K562 (cell line): ENCODE data around the gene USP19. TPM values are rescaled to one million over a fixed set of nuclear protein-coding genes. Genes with fewer than 3 reads are reported as not detected.

Experiments used
- ARHGAP35 ChIP-seq: fragments of 450-650 bp; IDR thresholded peaks from 2 replicates; pipeline ENCODE4 v1.6.1; 2018; ENCODE audit not compliant: partially characterized antibody
- ARNT ChIP-seq, 2 experiments: fragments of 450-650 bp; IDR thresholded peaks; 2 replicates each; pipeline ENCODE4 v1.6.1; 2016; ENCODE audit warnings: mild to moderate bottlenecking in 1 of 2
- CC2D1A ChIP-seq: fragments of 450-650 bp; IDR thresholded peaks from 2 replicates; pipeline ENCODE4 v1.6.1; 2017; ENCODE audit warnings: mild to moderate bottlenecking
- CCNT2 ChIP-seq: IDR thresholded peaks from 2 replicates; pipeline ENCODE4 v1.6.1; 2011; ENCODE audit warnings: borderline replicate concordance, low read depth, mild to moderate bottlenecking, moderate library complexity, mixed read lengths, low read length; ENCODE audit not compliant: insufficient read length; ENCODE audit errors: extremely low read depth
- CXXC5 ChIP-seq: fragments of 250-450 bp; sonication (Bioruptor Pico); IDR thresholded peaks from 2 replicates; pipeline ENCODE4 v1.8.0; 2022; ENCODE audit warnings: inconsistent platforms, mild to moderate bottlenecking, moderate library complexity
- FOXJ2 ChIP-seq: fragments of 200-800 bp; sonication (Bioruptor generic); IDR thresholded peaks from 2 replicates; pipeline ENCODE4 v1.6.1; 2016; ENCODE audit warnings: missing genetic modification characterization, missing compliant biosample characterization
- MITF ChIP-seq: IDR thresholded peaks from 2 replicates; pipeline ENCODE4 v1.6.1; 2014; ENCODE audit warnings: antibody characterized with exemption
- NEUROD1 ChIP-seq: fragments of 150-350 bp; IDR thresholded peaks from 2 replicates; pipeline ENCODE4 v1.6.1; 2014; ENCODE audit warnings: borderline replicate concordance, low read length, low read depth; ENCODE audit not compliant: partially characterized antibody
- NUFIP1 ChIP-seq: fragments of 450-650 bp; IDR thresholded peaks from 2 replicates; pipeline ENCODE4 v1.6.1; 2018; ENCODE audit not compliant: partially characterized antibody
- RBM22 ChIP-seq: fragments of 200-400 bp; formaldehyde crosslinking; IDR thresholded peaks from 2 replicates; pipeline ENCODE4 v1.6.1; 2018; ENCODE audit warnings: low read length, low read depth; ENCODE audit not compliant: poor library complexity, severe bottlenecking
- SIN3B ChIP-seq: fragments of 450-650 bp; IDR thresholded peaks from 2 replicates; pipeline ENCODE4 v1.6.1; 2017; ENCODE audit warnings: low read depth, mild to moderate bottlenecking, moderate library complexity
- SMARCA4 ChIP-seq: fragments of 450-650 bp; IDR thresholded peaks from 2 replicates; pipeline ENCODE4 v1.6.1; 2016
- SP1 ChIP-seq: sonication (generic); formaldehyde crosslinking; IDR thresholded peaks from 2 replicates; pipeline ENCODE4 v1.8.1; 2022; ENCODE audit warnings: mild to moderate bottlenecking, missing genetic modification reagents
- SREBF2 ChIP-seq: sonication (generic); formaldehyde crosslinking; IDR thresholded peaks from 2 replicates; pipeline ENCODE4 v1.4.0; 2020; ENCODE audit warnings: mild to moderate bottlenecking, missing genetic modification reagents
- SRF ChIP-seq, 2 experiments: fragments of 250-450, 450-650 bp in 1 of 2; sonication (Bioruptor Pico) in 1 of 2; sonication (generic) in 1 of 2; formaldehyde crosslinking; IDR thresholded peaks; 2 replicates each; pipeline versions ENCODE4 v1.5.0 to v1.5.1; 2020 to 2022; ENCODE audit warnings: mild to moderate bottlenecking in 1 of 2, missing genetic modification reagents in 1 of 2
- TAF1 ChIP-seq: IDR thresholded peaks from 2 replicates; pipeline ENCODE4 v1.6.1; 2011; ENCODE audit warnings: mild to moderate bottlenecking, low read length, moderate library complexity; ENCODE audit not compliant: insufficient read depth, control insufficient read depth, severe bottlenecking; ENCODE audit errors: extremely low read depth
- TRIM24 ChIP-seq, 2 experiments: fragments of 450-650 bp; IDR thresholded peaks; 2 replicates each; pipeline ENCODE4 v1.6.1; 2016
- VEZF1 ChIP-seq: fragments of 200-800 bp; sonication (Bioruptor generic); IDR thresholded peaks from 2 replicates; pipeline ENCODE4 v1.6.1; 2017; ENCODE audit warnings: missing genetic modification characterization, missing compliant biosample characterization
- ZC3H4 ChIP-seq: sonication (generic); formaldehyde crosslinking; IDR thresholded peaks from 2 replicates; pipeline ENCODE4 v1.9.0; 2021; ENCODE audit warnings: missing genetic modification reagents, borderline replicate concordance
- ZKSCAN1 ChIP-seq: fragments of 150-350 bp; IDR thresholded peaks from 2 replicates; pipeline ENCODE4 v1.6.1; 2016; ENCODE audit warnings: low read depth, low read length
- ZNF133 ChIP-seq: fragments of 250-450 bp; sonication (Bioruptor Pico); IDR thresholded peaks from 2 replicates; pipeline ENCODE4 v1.4.0; 2020; ENCODE audit warnings: mild to moderate bottlenecking
- ZNF584 ChIP-seq: fragments of 200-800 bp; sonication (Bioruptor generic); IDR thresholded peaks from 2 replicates; pipeline ENCODE4 v1.6.1; 2016; ENCODE audit warnings: low read depth, mild to moderate bottlenecking, missing genetic modification characterization, missing compliant biosample characterization
- ZNF668 ChIP-seq: fragments of 250-450 bp; sonication (Bioruptor Pico); IDR thresholded peaks from 2 replicates; pipeline ENCODE4 v1.8.0; 2022; ENCODE audit warnings: mild to moderate bottlenecking, inconsistent platforms
- polyA plus RNA-seq, 8 experiments: library from polyadenylated mRNA; depleted of rRNA in 4 of 8; stranded (reverse) in 5 of 8; unstranded in 3 of 8; fragments of >200 nt; fragmentation: Nextera tagmentation in 2 of 8; fragmentation: Illumina TruSeq in 1 of 8; extraction: Ambion mirVana in 2 of 8; extraction: Trizol in 1 of 8; gene quantifications; 2 replicates each; pipeline versions ENCODE4 v1.2.1 to v1.2.3, GENCODE V29; 2011 to 2014; ENCODE audit warnings: inconsistent platforms in 1 of 8, missing spikeins in 1 of 8
- total RNA-seq, 7 experiments: library from RNA; depleted of rRNA in 6 of 7; stranded (reverse); fragments of >200 nt in 6 of 7; fragmentation: Illumina TruSeq in 2 of 7; extraction: Trizol in 2 of 7; gene quantifications; 2 replicates each; pipeline versions ENCODE4 v1.2.1 to v1.2.3, GENCODE V29; 2011 to 2021; ENCODE audit warnings: low replicate concordance in 1 of 7
- TF ChIP-seq, protein P1 (sequence below), 2 experiments: fragments of 450-650 bp; conservative IDR thresholded peaks; 2 replicates each; pipeline ENCODE4 v1.6.1; 2017; ENCODE audit warnings: mild to moderate bottlenecking in 2 of 2, moderate library complexity in 2 of 2

Gene USP19
- total and polyA plus RNA-seq, 9 of the 15 experiments (the other 6 are each of a cell fraction or from before 2014, with no cell fraction given): 0.24 to 65.9 (median 36.9) TPM

- peak; percentile 94 for TF ChIP-seq TAF1
- TF ChIP-seq TRIM24 (IDR thresholded peaks at IDR 0.05): no peak; a peak in 1 of 4 replicates
- TF ChIP-seq CCNT2: peak; percentile 39
- peak; percentile 61; the same call in 1 of the 2 replicates for TF ChIP-seq FOXJ2 (tag)
- TF ChIP-seq RBM22: peak; percentile 0
- no peak for TF ChIP-seq ZNF584 (CRISPR knock-in tag)
- TF ChIP-seq ZNF133 (CRISPR knock-in tag): no peak
- TF ChIP-seq SRF (CRISPR knock-in tag; IDR thresholded peaks at IDR 0.05): peak in 1 of 2 experiments; percentile 71; a peak in 2 of 4 replicates
- peak; percentile 98 for TF ChIP-seq ARHGAP35
- peak; percentile 42 for TF ChIP-seq CXXC5 (CRISPR knock-in tag)
- TF ChIP-seq SMARCA4: no peak
- TF ChIP-seq NEUROD1: peak; percentile 96
- TF ChIP-seq SIN3B: peak; percentile 97
- TF ChIP-seq ZNF668 (CRISPR knock-in tag): no peak
- TF ChIP-seq SREBF2: no peak
- no peak for TF ChIP-seq CC2D1A
- TF ChIP-seq, protein P1, sequence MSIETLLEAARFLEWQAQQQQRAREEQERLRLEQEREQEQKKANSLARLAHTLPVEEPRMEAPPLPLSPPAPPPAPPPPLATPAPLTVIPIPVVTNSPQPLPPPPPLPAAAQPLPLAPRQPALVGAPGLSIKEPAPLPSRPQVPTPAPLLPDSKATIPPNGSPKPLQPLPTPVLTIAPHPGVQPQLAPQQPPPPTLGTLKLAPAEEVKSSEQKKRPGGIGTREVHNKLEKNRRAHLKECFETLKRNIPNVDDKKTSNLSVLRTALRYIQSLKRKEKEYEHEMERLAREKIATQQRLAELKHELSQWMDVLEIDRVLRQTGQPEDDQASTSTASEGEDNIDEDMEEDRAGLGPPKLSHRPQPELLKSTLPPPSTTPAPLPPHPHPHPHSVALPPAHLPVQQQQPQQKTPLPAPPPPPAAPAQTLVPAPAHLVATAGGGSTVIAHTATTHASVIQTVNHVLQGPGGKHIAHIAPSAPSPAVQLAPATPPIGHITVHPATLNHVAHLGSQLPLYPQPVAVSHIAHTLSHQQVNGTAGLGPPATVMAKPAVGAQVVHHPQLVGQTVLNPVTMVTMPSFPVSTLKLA (conservative IDR thresholded peaks at IDR 0.05): peak; percentile 97
- TF ChIP-seq ZKSCAN1: 0 out of 2 replicates have a peak, but pooled peaks have one; percentile 18
- peak; percentile 89 for TF ChIP-seq SP1 (CRISPR knock-in tag)
- TF ChIP-seq VEZF1 (CRISPR knock-in tag): peak; percentile 75
- TF ChIP-seq ZC3H4: no peak
- no peak for TF ChIP-seq MITF
- TF ChIP-seq NUFIP1: no peak
- 0 out of 4 replicates have a peak, but pooled peaks of 1 of the 2 experiments have one; percentile 39 for TF ChIP-seq ARNT (IDR thresholded peaks at IDR 0.05)
These were observed 26.5 kb downstream of the USP19 start, which contains the start of gene QRICH1 (continued) for GRCh38 chr3:49093853-49094767.
